Astrocyte of the cerebellum (primary cell): Measurements from ENCODE around the gene MTERF2.
"Not testable (repeated sequence)": the region's sequence is repeated elsewhere in the genome, so short reads cannot be mapped to it uniquely, and the experiment has no call there.

Source experiments
- DNase-seq: peaks from one replicate; pipeline ENCODE4 v3.0.0-alpha.2; 2011; ENCODE audit warnings: low read depth
- H3K4me3 ChIP-seq: 2 replicates; pipeline ENCODE4 v1.5.1; 2011; ENCODE audit warnings: mild to moderate bottlenecking, low read depth, low read length, moderate library complexity
- in situ Hi-C: cut with HindIII; loops from 2 replicates; pipeline ENCODE4 v1.10.0; 2017; ENCODE audit warnings: low sequenced_read_pairs
- TF ChIP-seq, protein P1 (sequence below): IDR thresholded peaks from 2 replicates; pipeline ENCODE4 v1.5.1; 2012; ENCODE audit warnings: low read length, low read depth, moderate library complexity, mild to moderate bottlenecking; ENCODE audit errors: missing control alignments

The MTERF2 gene

DNA sequence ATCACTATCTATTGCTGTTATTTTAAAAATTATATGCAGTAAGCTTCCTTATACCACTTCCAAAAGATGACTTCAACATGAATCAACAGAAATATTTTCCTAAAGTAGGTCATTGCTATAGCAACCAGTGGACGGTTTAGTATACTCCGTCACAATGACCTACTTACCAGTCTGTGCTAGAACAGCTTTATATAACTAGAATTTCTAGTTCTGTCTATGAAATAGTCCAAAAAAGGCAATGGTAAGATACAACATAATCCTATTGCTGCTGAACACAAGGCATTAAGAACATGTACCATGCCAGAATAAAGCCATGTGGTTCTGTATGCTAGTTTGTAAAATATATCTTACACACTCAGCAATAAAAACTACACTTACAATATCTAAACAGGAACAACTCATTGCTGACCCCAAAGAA is 40.7 kb upstream of the MTERF2 start:
- TF ChIP-seq, protein P1, sequence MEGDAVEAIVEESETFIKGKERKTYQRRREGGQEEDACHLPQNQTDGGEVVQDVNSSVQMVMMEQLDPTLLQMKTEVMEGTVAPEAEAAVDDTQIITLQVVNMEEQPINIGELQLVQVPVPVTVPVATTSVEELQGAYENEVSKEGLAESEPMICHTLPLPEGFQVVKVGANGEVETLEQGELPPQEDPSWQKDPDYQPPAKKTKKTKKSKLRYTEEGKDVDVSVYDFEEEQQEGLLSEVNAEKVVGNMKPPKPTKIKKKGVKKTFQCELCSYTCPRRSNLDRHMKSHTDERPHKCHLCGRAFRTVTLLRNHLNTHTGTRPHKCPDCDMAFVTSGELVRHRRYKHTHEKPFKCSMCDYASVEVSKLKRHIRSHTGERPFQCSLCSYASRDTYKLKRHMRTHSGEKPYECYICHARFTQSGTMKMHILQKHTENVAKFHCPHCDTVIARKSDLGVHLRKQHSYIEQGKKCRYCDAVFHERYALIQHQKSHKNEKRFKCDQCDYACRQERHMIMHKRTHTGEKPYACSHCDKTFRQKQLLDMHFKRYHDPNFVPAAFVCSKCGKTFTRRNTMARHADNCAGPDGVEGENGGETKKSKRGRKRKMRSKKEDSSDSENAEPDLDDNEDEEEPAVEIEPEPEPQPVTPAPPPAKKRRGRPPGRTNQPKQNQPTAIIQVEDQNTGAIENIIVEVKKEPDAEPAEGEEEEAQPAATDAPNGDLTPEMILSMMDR, result no peak
- DNase-seq, result peak; percentile 90
- in situ Hi-C loops, result no loop called here
- H3K4me3 ChIP-seq, result no peak overlapping the region

DNA sequence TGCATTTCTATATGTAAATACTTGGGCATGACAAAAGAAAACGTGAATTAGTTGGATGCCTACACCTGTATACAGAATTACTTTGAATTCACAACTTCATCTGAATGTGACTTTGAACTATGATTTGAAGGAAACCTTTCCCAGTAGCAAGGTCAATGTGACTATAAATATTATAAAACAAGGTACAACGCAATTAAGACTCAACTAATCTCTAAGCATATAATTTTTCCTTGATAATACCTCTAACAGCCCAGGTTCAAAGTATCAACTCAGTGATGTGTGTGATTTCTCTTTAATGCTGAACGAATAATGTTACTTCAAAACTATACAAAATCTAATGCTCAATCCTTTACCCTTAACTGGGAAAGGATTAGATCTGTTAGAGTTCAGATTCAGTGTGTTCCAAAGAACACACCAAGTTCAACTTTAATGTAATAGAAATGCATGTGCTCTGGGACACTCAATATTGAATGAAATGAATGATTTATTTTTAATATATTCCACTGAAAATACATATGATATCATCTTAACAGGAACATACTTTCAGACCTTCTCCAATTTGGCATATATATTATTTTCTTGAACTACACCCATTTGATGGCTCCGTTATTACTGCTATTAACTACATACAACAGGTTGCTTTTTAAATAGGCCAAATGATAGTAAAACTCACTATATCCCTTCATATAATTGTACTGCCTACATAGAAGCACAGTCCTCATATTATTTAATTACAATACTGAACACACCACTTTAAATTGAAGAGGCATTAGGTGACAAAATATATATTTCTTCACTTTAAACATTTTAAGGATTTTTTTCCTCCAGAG is 40.1 kb upstream of the MTERF2 start:
- TF ChIP-seq, protein P1, result no peak
- H3K4me3 ChIP-seq, result no peak overlapping the region
- no peak for DNase-seq
- in situ Hi-C loops, result no loop called here

DNA sequence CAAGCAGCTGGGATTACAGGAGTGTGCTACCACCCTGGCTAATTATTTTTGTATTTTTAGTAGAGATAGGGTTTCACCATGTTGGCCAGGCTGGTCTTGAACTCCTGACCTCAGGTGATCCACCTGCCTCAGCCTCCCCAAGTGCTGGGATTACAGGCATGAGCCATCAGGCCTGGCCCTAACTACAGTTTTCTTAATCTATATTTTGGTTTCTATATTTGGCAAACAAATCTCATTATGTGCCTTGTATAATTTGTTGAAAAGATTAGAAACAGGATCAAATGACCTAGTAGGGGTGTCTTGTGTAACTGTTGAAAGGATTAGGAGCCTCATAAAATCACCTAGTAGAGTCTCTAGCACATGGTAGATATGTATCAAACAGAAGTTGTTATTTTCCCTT is 39.4 kb upstream of the MTERF2 start:
- H3K4me3 ChIP-seq, DNase-seq, in situ Hi-C loops: not testable (repeated sequence)

DNA sequence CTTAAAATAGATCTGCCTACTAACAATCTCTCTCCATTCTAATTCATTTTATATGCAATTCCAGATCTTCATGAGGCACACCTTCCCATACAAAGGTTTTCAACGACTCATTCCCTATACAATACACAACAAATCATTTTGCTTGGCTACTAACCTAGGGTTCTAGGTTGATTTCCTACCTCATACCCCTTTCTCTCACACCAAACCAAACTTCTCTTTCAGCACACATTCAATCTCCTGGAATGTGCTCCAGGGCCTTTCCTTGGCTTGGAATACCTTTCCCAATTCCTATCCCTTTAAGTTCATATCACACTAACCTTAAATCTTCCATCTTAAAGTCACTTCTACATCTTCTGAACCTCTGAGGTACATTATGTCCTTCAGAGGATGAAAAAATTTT is 38.7 kb upstream of the MTERF2 start:
- H3K4me3 ChIP-seq, result no peak overlapping the region
- in situ Hi-C loops, result no loop called here
- TF ChIP-seq, protein P1, result no peak

DNA sequence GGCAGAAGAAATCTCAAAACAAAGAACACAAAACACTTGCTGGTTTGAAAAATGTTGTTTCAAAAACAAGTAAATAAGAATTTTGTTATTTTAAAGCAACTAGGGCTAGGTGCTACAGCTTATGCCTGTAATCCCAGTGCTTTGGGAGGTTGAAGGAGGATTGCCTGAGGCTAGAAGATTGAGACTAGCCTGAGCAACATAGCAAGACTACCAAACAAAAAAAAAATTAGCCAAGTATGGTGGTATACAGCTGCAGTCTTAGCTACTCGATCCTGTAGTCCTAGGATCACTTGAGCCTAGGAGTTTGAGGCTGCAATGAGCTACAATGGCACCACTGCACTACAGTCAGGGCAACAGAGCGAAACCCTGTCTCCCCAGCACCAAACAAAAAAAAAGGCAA is 32.6 kb upstream of the MTERF2 start:
- TF ChIP-seq, protein P1, result no peak
- DNase-seq, result no peak
- in situ Hi-C loops, result no loop called here
- H3K4me3 ChIP-seq, result no peak overlapping the region

More for the DNA sequence above, 38.7 kb upstream of the MTERF2 start:
- DNase-seq, result no peak

DNA sequence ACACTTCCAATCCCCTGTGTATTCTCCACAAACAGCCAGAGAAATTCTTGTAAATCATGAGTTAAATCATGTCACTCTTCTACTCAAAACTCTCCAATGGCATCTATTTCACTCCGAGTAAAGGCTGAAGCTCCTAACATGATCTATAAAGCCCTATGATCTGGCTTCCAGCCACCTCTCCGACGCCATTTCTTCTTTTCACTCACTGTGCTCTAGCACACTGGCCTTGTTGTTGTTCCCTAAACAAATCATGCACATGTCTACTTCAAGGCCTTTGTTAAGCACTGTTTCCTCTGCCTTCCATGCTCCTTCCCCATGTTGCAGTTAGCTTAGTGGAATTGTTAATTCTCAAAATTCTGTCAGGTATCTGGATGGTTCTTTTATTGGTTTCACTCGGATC is 30.1 kb upstream of the MTERF2 start:
- in situ Hi-C loops, result no loop called here
- no peak for DNase-seq
- TF ChIP-seq, protein P1, result no peak
- H3K4me3 ChIP-seq, result no peak overlapping the region

DNA sequence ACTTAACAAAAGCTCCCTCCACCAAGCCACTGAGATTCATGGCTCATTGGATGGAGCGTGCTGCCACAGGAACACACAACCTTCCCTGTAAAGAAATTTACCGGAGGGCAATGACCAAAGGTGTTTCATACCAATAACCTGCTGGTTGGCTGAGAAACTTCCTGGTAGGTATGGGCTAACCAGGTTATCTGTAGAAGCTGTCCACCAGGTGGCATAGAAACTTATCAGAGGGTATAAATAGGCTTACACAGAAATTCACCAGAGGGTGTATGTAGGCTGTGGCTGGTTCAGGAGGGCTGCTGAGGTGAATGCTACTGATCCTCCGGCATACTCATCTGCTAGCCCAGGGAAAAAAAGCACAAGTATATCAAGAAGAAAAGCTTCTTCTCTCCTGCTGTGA is 27.1 kb upstream of the MTERF2 start:
- TF ChIP-seq, protein P1, result no peak
- H3K4me3 ChIP-seq, result no peak overlapping the region
- in situ Hi-C loops, result no loop called here
- DNase-seq, result no peak
